GM21423 (cell line): ENCODE data around the gene GALNT9.
"Not testable (repeated sequence)": the region's sequence is repeated elsewhere in the genome, so short reads cannot be mapped to it uniquely, and the experiment has no call there.

Source experiments
- ATAC-seq: cut with Tn5 transposase; IDR thresholded peaks from one replicate; pipeline ENCODE4 v1.9.1; 2021; ENCODE audit warnings: mild to moderate bottlenecking, moderate library complexity; ENCODE audit not compliant: unreplicated experiment

GALNT9 gene

DNA sequence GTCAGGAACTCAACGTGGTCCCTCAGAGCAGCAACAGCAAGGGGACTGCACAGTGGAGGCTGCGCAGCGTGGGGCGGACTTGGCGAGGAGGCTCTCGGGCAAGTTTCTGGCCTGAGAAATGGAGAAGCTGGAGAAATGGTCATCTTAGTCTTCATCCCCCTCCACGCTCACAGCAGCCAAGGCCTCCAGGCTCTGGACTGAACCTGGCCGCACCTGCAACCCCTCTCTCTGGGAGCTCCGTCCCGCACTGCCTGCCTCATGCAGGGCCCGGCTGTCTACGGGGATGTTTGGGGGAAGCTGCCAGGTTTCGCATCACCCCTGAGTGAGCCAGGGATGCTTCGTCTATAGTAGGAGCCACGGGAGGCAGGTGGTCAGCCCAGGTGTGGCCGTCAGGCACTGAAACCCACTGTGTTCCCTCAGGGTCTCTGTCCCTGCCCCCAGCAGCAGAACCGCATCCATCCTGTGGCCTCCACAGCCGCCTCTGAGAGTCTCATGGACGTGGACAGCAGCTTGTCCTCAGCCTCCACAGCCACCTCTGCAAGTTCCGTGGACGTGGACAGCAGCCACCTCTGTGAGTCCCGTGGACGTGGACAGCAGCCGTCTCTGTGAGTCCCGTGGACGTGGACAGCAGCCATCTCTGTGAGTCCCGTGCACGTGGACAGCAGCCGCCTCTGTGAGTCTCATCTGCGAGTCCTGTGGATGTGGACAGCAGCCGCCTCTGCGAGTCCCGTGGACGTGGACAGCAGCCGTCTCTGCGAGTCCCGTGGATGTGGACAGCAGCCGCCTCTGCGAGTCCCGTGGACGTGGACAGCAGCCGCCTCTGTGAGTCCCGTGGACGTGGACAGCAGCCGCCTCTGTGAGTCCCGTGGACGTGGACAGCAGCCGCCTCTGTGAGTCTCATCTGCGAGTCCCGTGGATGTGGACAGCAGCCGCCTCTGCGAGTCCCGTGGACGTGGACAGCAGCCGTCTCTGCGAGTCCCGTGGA is 29.1 kb upstream of the GALNT9 start:
- ATAC-seq = not testable (repeated sequence)

GRCh38 chr12:132357623-132358186 is 28.3 kb upstream of the GALNT9 start:
- no peak for ATAC-seq

DNA sequence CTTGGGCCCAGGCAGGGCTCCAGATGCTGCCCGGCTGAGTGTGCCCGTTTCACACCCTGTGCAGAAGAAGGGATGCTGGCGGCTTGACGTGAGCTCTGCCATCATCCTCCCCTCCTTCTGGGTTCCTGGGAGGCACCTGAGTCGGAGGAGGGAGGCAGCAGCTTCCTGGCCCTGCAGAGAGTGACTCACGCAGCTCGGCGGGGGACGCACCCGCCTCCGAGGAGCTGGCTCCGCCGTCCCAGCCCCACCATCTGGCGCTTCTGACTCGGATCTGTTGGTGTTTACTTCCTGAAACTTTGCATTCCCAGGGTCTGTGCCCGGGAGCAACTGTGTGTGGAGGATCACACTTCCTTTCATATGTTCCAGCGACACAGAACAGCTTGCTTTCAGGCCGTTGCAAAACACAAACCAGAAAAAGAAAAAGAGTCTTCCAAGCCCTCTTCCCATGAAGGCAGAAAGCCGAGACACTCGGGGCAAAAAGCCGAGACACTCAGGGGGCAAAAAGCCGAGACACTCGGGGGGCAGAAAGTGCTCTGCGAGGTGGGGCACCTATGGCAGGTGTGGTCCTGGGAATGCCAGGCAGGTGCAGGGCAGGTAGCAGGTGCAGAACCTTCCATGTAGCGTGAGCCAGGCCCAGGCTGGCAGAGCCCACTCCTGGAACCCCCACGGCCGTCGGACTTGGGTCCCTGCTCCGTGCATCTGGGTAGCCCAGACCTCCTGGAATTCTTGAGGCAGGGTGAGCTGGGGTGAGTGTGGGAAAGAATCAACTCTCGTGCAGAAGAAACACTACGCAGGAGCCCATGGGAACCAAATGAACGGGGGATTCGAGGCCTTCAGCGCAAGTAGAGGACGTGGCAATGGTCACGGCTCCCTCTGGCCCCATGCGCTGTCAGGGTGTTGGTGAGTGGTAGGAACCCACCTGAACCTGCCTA is 27.6 kb upstream of the GALNT9 start:
- ATAC-seq = no peak

- no peak for ATAC-seq
These were observed 26.6 kb upstream of the GALNT9 start for GRCh38 chr12:132355742-132356681.

- ATAC-seq = no peak
These were observed 25.7 kb upstream of the GALNT9 start for GRCh38 chr12:132354982-132355680.

GRCh38 chr12:132354211-132354981 is 25.0 kb upstream of the GALNT9 start:
- no peak for ATAC-seq

- ATAC-seq = no peak
These were observed 24.4 kb upstream of the GALNT9 start for GRCh38 chr12:132353811-132354210.

DNA sequence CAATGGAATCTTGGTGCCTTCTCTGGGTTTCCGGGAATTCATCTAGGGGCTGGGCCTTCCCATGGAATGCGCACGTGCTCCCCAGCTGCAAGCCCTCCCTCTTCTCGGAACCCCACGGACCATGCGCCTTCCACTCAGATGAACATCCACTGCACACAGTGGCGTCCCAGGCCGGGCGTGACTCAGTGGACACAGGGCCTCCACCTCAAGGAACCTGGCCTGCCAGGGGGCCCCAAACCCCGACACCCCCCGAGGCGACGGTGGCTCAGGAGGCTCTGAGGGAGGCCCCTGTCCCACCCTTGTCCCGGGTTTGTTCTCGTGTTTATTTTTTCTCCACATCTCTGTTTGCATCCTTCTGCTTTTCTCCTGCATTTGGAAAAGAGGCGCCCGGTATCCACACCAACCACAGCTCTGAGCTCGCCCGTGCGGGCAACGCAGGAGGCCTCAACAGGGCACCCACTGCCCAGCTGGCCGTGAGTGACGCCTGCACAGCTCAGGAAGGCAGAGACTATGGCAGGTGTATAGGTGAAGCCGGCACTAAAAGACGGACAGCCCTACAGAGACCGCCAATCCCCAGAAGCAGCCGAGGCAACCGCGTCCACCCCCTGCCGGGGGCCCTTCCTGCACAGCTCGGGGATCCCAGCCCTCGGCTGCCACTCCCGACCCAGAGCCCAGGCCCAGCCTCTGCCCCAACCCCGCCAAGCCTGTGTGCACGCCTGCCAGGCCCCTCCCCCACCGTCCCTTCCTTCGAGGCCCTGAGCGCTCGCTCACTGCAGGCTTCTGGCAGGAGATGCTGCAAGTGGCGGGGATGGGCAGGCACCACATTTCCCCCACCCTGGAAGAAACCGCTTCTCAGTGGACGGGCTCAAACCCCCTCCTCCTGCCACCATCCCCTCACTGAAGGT is 23.8 kb upstream of the GALNT9 start:
- ATAC-seq = no peak

- ATAC-seq = no peak
These were observed 22.5 kb upstream of the GALNT9 start for GRCh38 chr12:132351751-132352495.

GRCh38 chr12:132349501-132350131 is 20.2 kb upstream of the GALNT9 start:
- ATAC-seq = no peak

DNA sequence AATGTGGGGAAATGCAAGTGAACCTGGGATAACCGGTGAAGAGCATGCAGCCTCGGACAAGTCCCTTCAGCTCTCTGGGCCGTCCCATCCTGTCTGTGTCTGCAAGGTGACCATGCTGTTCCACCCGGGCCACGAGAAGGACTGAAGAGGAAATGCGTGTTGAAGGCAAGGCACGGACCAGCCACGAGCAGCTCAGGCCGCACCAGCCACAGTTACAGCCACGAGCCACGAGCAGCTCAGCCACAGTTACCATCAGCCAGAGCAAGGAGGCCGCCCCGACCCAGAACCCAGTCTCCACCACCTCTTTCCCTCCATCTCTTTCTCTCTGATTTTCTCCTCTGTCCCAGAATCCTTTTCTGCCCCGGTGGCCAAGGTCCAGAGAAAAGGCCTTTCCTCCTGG is 18.8 kb upstream of the GALNT9 start:
- no peak for ATAC-seq

DNA sequence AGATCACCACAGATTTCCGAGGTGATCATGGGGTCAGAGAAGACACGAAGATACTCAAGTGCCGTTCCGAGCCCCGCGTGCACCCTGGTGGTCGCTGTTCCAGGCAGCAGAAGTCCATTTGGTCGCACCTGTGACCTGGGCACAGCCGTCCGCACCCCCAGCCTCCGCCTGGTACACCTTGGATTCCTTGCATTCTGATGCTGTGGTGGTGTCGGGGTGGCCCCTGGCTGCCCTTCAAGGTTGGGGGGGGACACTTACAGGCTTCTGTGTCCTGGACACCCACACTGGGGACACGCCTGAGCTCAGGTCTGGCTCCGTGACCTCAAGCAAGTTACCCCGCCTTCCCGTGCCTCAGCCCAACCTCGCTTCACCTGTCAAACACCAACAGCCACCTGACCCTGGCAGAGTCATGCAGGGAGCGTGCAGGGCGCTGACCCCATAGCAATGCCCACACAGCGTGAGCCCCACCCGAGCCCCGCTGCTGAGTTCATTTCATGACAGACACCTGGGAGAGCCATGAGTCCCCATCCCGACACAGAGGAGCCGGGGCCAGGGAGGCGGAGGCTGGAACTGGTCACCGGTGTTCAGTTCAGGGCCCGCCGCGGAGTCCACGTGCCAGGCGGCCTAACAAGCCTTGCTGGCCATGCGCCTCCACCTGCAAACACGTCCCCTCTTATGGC is 17.9 kb upstream of the GALNT9 start:
- ATAC-seq = no peak

DNA sequence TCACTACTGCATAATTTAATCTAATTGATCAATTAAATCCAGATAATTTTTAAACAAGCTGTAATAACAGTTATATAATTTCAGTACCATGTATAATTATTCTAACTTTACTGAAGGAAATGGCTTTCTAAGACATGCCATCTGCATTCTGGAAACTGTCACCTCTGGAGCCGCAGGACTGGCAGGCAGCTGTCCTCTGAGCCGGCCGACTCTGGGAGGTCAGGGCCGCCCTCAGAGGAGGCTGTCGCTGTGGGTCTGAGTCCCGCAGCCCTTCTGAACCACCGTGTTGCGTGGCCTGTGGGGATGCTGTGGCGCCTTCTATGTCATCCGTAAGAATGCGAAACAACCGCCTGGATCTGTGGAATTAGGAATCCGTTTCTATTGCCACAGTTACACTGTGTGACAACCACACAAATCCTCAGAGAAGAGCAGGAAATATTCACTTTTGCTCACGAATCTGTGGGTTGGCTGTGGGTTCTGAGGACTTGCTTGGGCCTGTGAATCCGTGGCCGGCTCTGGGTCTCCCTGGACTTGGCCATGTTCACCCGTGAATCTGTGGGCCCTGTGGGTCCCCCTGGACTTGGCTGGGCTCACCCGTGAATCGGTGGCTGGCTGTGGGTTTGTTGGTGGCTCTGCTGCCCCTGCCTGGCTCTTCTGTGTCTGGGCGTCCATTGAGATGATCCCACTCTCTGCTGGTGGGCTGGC is 17.2 kb upstream of the GALNT9 start:
- ATAC-seq = no peak

- ATAC-seq = no peak
These were observed 16.3 kb upstream of the GALNT9 start for GRCh38 chr12:132345561-132346200.

- ATAC-seq = no peak
These were observed 15.7 kb upstream of the GALNT9 start for GRCh38 chr12:132345126-132345525.
